Fibroblast of lung (primary cell): ENCODE results near the gene OR2L13. TPM values are rescaled to one million over a fixed set of nuclear protein-coding genes. Genes with fewer than 3 reads are reported as not detected.

Experiments
- DNase-seq, 2 donors: peaks; one replicate each; pipeline versions ENCODE4 v3.0.0 to v3.0.0-alpha.2; 2010; ENCODE audit warnings: low read depth in 2 of 2
- H2AFZ ChIP-seq: 2 replicates; pipeline ENCODE4 v1.5.1; 2012; ENCODE audit warnings: low read length, control low read depth, inconsistent platforms
- H3K27ac ChIP-seq: 2 replicates; pipeline ENCODE4 v1.5.1; 2011; ENCODE audit warnings: low read length, control low read depth; ENCODE audit not compliant: insufficient read depth
- H3K27me3 ChIP-seq: 2 replicates; pipeline ENCODE4 v1.5.1; 2011; ENCODE audit warnings: mild to moderate bottlenecking, low read length; ENCODE audit not compliant: control insufficient read depth, insufficient read depth
- H3K36me3 ChIP-seq: 2 replicates; pipeline ENCODE4 v1.5.1; 2011; ENCODE audit warnings: low read length; ENCODE audit not compliant: control insufficient read depth, insufficient read depth
- H3K4me1 ChIP-seq: 2 replicates; pipeline ENCODE4 v1.5.1; 2011; ENCODE audit warnings: low read length; ENCODE audit not compliant: control insufficient read depth, insufficient read depth; ENCODE audit errors: extremely low read depth
- H3K4me2 ChIP-seq: 2 replicates; pipeline ENCODE4 v1.5.1; 2011; ENCODE audit warnings: low read length, control low read depth; ENCODE audit not compliant: insufficient read depth; ENCODE audit errors: extremely low read depth
- H3K4me3 ChIP-seq, 4 experiments: fragments of 200-600 bp in 1 of 4; sonication (generic) in 1 of 4; replicated peaks in 1 of 4; 2 replicates each; pipeline ENCODE4 v1.5.1; 2011 to 2016; ENCODE audit warnings: low read length in 4 of 4, low read depth in 3 of 4, mild to moderate bottlenecking in 3 of 4, control low read depth in 2 of 4, inconsistent platforms in 1 of 4, mixed read lengths in 1 of 4; ENCODE audit not compliant: insufficient read depth in 1 of 4; ENCODE audit errors: control extremely low read depth in 1 of 4
- H3K79me2 ChIP-seq: 2 replicates; pipeline ENCODE4 v1.5.1; 2012; ENCODE audit warnings: mild to moderate bottlenecking, low read length, inconsistent platforms; ENCODE audit not compliant: control insufficient read depth, insufficient read depth
- H3K9ac ChIP-seq: 2 replicates; pipeline ENCODE4 v1.5.1; 2011; ENCODE audit warnings: mild to moderate bottlenecking, low read length, control low read depth; ENCODE audit not compliant: insufficient read depth
- H3K9me3 ChIP-seq: 2 replicates; pipeline ENCODE4 v1.5.1; 2012; ENCODE audit warnings: low read depth, low read length; ENCODE audit not compliant: control insufficient read depth, insufficient read depth
- H4K20me1 ChIP-seq: 2 replicates; pipeline ENCODE4 v1.5.1; 2011; ENCODE audit warnings: low read length; ENCODE audit not compliant: control insufficient read depth, insufficient read depth; ENCODE audit errors: extremely low read depth
- EZH2 ChIP-seq: IDR thresholded peaks from 2 replicates; pipeline ENCODE4 v1.5.1; 2012; ENCODE audit warnings: low read length, control low read depth, mild to moderate bottlenecking; ENCODE audit errors: missing control alignments
- polyA plus RNA-seq, 2 donors: library from polyadenylated mRNA; depleted of rRNA in 1 of 2; stranded (reverse) in 1 of 2; unstranded in 1 of 2; fragments of >200 nt; gene quantifications; 2 replicates each; pipeline ENCODE4 v1.2.1, GENCODE V29; 2011 to 2012; ENCODE audit warnings: missing spikeins in 1 of 2
- total RNA-seq: library from RNA; depleted of rRNA; stranded (reverse); fragments of >200 nt; gene quantifications from 2 replicates; pipeline ENCODE4 v1.2.1, GENCODE V29; 2014
- TF ChIP-seq, protein P1 (sequence below), 2 donors: IDR thresholded peaks in 1 of 2; conservative IDR thresholded peaks in 1 of 2; 1 replicate in 1 of 2; 2 replicates in 1 of 2; pipeline ENCODE4 v1.5.1; 2011 to 2012; ENCODE audit warnings: low read length in 2 of 2, control low read depth in 1 of 2, inconsistent platforms in 1 of 2, low read depth in 1 of 2, mild to moderate bottlenecking in 1 of 2

The OR2L13 gene
- total and polyA plus RNA-seq, 2 donors (not counting 1 experiment from before 2014, with no cell fraction given): 0.03 TPM; not detected in 1

DNA sequence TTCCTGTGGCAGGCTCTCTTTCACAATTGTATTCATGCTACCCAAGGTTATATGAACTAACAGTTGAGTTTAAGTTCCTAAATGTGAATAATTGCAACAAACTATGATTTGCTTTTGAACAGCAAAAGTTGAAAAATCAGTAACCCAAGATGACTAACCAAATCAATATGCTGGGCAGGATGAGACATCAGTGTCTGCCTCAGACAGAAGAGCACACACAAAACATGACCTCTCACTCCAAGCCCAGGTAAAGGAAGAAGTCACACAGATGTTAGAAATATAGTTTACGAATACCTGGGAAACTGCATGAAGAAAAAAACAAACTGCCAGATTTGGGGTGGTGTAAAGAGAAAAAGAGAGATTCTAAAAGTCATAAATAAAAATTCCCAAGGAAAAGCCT, 3.5 kb downstream of the OR2L13 start:
- no peak for DNase-seq
- Histone ChIP-seq H3K4me1 (no peaks in the 10 kb centered on the region), H3K27me3 (no peaks in the 10 kb centered on the region), H3K36me3 (no peaks in the 10 kb centered on the region), H3K4me2 (no peak overlapping the region), H2AFZ (no peak overlapping the region), H4K20me1 (no peaks in the 10 kb centered on the region), H3K27ac (no peak overlapping the region), H3K4me3 (no peak overlapping the region), H3K9me3 (no peaks in the 10 kb centered on the region), H3K79me2 (no peaks in the 10 kb centered on the region), H3K9ac (no peak overlapping the region)
- no peak for TF ChIP-seq EZH2
- TF ChIP-seq, protein P1, sequence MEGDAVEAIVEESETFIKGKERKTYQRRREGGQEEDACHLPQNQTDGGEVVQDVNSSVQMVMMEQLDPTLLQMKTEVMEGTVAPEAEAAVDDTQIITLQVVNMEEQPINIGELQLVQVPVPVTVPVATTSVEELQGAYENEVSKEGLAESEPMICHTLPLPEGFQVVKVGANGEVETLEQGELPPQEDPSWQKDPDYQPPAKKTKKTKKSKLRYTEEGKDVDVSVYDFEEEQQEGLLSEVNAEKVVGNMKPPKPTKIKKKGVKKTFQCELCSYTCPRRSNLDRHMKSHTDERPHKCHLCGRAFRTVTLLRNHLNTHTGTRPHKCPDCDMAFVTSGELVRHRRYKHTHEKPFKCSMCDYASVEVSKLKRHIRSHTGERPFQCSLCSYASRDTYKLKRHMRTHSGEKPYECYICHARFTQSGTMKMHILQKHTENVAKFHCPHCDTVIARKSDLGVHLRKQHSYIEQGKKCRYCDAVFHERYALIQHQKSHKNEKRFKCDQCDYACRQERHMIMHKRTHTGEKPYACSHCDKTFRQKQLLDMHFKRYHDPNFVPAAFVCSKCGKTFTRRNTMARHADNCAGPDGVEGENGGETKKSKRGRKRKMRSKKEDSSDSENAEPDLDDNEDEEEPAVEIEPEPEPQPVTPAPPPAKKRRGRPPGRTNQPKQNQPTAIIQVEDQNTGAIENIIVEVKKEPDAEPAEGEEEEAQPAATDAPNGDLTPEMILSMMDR (conservative IDR thresholded peaks at IDR 0.05 in 1 of 2, IDR thresholded peaks at IDR 0.05 in 1 of 2; ENCODE audit: low read depth in 1 of 2, low read length in 2 of 2): no peak

DNA sequence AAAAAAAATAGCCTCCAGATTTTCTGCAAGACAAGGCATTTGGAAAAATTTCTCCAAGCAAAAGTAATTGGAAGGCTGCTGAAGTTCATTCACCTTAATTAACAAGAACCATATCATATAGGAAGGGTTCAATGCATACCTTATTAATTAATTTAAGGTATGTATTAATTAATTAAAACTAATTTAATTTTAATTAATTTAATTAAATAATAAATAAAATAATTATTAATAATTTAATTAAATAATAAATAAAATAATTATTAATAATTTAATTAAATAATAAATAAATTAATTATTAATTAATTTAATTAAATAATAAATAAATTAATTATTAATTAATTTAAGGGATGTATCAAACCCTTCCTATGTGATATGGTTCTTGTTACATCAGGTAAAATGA, 7.9 kb downstream of the OR2L13 start:
- no peaks in the 10 kb centered on the region for H3K9me3 ChIP-seq
- no peak overlapping the region for H3K27ac ChIP-seq
- H3K27me3 ChIP-seq: no peaks in the 10 kb centered on the region
- no peaks in the 10 kb centered on the region for H3K36me3 ChIP-seq
- H3K4me1 ChIP-seq: no peaks in the 10 kb centered on the region
- no peak overlapping the region for H3K9ac ChIP-seq
- H3K4me3 ChIP-seq: no peak overlapping the region
- TF ChIP-seq, protein P1 (conservative IDR thresholded peaks at IDR 0.05 in 1 of 2, IDR thresholded peaks at IDR 0.05 in 1 of 2; ENCODE audit: low read depth in 1 of 2, low read length in 2 of 2): no peak
- TF ChIP-seq EZH2: no peak
- H3K79me2 ChIP-seq: no peaks in the 10 kb centered on the region
- DNase-seq: no peak
- H2AFZ ChIP-seq: no peak overlapping the region
- no peak overlapping the region for H3K4me2 ChIP-seq
- H4K20me1 ChIP-seq: no peaks in the 10 kb centered on the region

DNA sequence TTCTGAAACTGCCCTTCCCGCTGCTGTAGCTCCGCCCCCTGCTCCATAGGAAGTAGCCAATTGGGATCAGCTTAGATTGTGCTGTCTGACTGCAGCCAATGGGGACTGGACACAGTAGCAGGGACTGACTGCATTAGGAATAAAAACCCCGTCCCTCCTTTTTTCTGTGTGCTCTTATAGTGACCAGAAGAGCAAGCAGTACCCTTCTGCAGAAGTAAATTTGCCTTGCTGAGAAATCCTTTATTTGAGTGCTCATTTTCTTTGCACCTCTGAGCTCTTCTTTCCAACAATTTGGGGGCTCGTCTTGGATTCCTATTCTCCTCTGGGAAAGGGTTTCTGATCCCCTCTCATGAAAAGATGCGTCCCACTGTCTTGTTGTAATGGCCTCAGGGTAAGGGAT, 16.2 kb downstream of the OR2L13 start:
- Histone ChIP-seq H3K9me3 (no peaks in the 10 kb centered on the region), H3K4me2 (no peak overlapping the region), H3K4me1 (no peaks in the 10 kb centered on the region), H3K9ac (no peak overlapping the region), H3K4me3 (no peak overlapping the region), H3K79me2 (no peaks in the 10 kb centered on the region), H3K27me3 (no peaks in the 10 kb centered on the region), H4K20me1 (no peaks in the 10 kb centered on the region), H3K27ac (no peak overlapping the region), H2AFZ (no peak overlapping the region), H3K36me3 (no peaks in the 10 kb centered on the region)
- TF ChIP-seq, protein P1 (conservative IDR thresholded peaks at IDR 0.05 in 1 of 2, IDR thresholded peaks at IDR 0.05 in 1 of 2; ENCODE audit: low read depth in 1 of 2, low read length in 2 of 2): no peak
- TF ChIP-seq EZH2: no peak
- no peak for DNase-seq
